ENCODE data around the gene MAPK13. TPM values are rescaled to one million over a fixed set of nuclear protein-coding genes. Genes with fewer than 3 reads are reported as not detected.
A peak's percentile ranks its signal among the peaks of the same experiment; 100 is the strongest.

MAPK13 gene
- total and polyA plus RNA-seq, 7 experiments from 2014 or later = 27.0 to 53.1 (median 34.2) TPM

- Histone ChIP-seq H3K36me3 (ENCODE audit: control insufficient read depth in 2 of 3, insufficient read depth in 3 of 3, low read length in 3 of 3) (no peaks in the 10 kb centered on the region), H3K4me3 (ENCODE audit: low read length) (no peak overlapping the region), H3K4me1 (ENCODE audit: control insufficient read depth in 2 of 2, insufficient read depth in 2 of 2, low read length in 2 of 2) (no peaks in the 10 kb centered on the region), H3K27me3 (ENCODE audit: control insufficient read depth in 2 of 2, insufficient read depth in 2 of 2, low read length in 2 of 2) (no peaks in the 10 kb centered on the region), H3K27ac (ENCODE audit: low read depth, low read length) (no peak overlapping the region), H3K9me3 (ENCODE audit: control insufficient read depth in 2 of 3, low read length in 3 of 3) (peaks cover 0 to 4% (median 0%) of the 10 kb centered on the region in 3 experiments)
- peak overlapping the region in 1 of 9 donors; percentile 14 for H3K27ac Mint-ChIP-seq
- peak overlapping the region in 1 of 10 donors; percentile 37 for H3K4me3 Mint-ChIP-seq
- CTCF ChIA-PET = no interaction called here
- no peaks in the 10 kb centered on the region for H3K27me3 Mint-ChIP-seq
- H3K36me3 Mint-ChIP-seq = peaks cover 0 to 26% (median 24%) of the 10 kb centered on the region in 5 donors
- POLR2A ChIA-PET = interaction anchor here (0.7 kb wide), 1 partner anchor 413 kb away, joined by 3 read pairs; no protein-coding TSS in a partner anchor
- peaks cover 0 to 24% (median 6%) of the 10 kb centered on the region in 11 donors for H3K9me3 Mint-ChIP-seq
- peaks cover 11 to 22% (median 20%) of the 10 kb centered on the region in 7 donors for H3K4me1 Mint-ChIP-seq
- intact Hi-C loops (cut with micrococcal nuclease) = no loop called here
- DNase-seq (no peak), ATAC-seq (no peak)
Measured at GRCh38 chr6:36150283-36150682, 20.0 kb downstream of the MAPK13 start.

- H3K36me3 Mint-ChIP-seq = peaks cover 0 to 30% (median 22%) of the 10 kb centered on the region in 5 donors
- no peak for DNase-seq
- Histone ChIP-seq H3K4me3 (ENCODE audit: low read length) (no peak overlapping the region), H3K27ac (ENCODE audit: low read depth, low read length) (no peak overlapping the region), H3K27me3 (ENCODE audit: control insufficient read depth in 2 of 2, insufficient read depth in 2 of 2, low read length in 2 of 2) (no peaks in the 10 kb centered on the region), H3K9me3 (ENCODE audit: control insufficient read depth in 2 of 3, low read length in 3 of 3) (no peaks in the 10 kb centered on the region), H3K4me1 (ENCODE audit: control insufficient read depth in 2 of 2, insufficient read depth in 2 of 2, low read length in 2 of 2) (no peaks in the 10 kb centered on the region), H3K36me3 (ENCODE audit: control insufficient read depth in 2 of 3, insufficient read depth in 3 of 3, low read length in 3 of 3) (no peaks in the 10 kb centered on the region)
- ChIA-PET CTCF (no interaction called here), POLR2A (no interaction called here)
- H3K27ac Mint-ChIP-seq = no peak overlapping the region
- H3K9me3 Mint-ChIP-seq = peaks cover 0 to 19% (median 5%) of the 10 kb centered on the region in 11 donors
- H3K4me3 Mint-ChIP-seq = no peak overlapping the region
- intact Hi-C loops (cut with micrococcal nuclease) = no loop called here
- peaks cover 0 to 10% (median 8%) of the 10 kb centered on the region in 7 donors for H3K4me1 Mint-ChIP-seq
- no peak for ATAC-seq
- H3K27me3 Mint-ChIP-seq = no peaks in the 10 kb centered on the region
Measured at GRCh38 chr6:36154286-36154685, 24.0 kb downstream of the MAPK13 start.

GRCh38 chr6:36155662-36156061 lies 25.3 kb downstream of the MAPK13 start:
- Mint-ChIP-seq H3K27ac (no peak overlapping the region), H3K4me3 (no peak overlapping the region), H3K36me3 (peaks cover 0 to 38% (median 29%) of the 10 kb centered on the region in 5 donors), H3K27me3 (no peaks in the 10 kb centered on the region), H3K9me3 (peaks cover 0 to 20% (median 5%) of the 10 kb centered on the region in 11 donors), H3K4me1 (peaks cover 0 to 6% (median 2%) of the 10 kb centered on the region in 7 donors)
- DNase-seq = no peak
- no peak overlapping the region for H3K4me3 ChIP-seq (ENCODE audit: low read length)
- H3K27ac ChIP-seq (ENCODE audit: low read depth, low read length) = no peak overlapping the region
- intact Hi-C loops (cut with micrococcal nuclease) = no loop called here
- no peak for ATAC-seq
- no peaks in the 10 kb centered on the region for H3K9me3 ChIP-seq (ENCODE audit: control insufficient read depth in 2 of 3, low read length in 3 of 3)
- no peaks in the 10 kb centered on the region for H3K27me3 ChIP-seq (ENCODE audit: control insufficient read depth in 2 of 2, insufficient read depth in 2 of 2, low read length in 2 of 2)
- CTCF ChIA-PET = no interaction called here
- H3K36me3 ChIP-seq (ENCODE audit: control insufficient read depth in 2 of 3, insufficient read depth in 3 of 3, low read length in 3 of 3) = peaks cover 0 to 8% (median 0%) of the 10 kb centered on the region in 3 experiments
- no peaks in the 10 kb centered on the region for H3K4me1 ChIP-seq (ENCODE audit: control insufficient read depth in 2 of 2, insufficient read depth in 2 of 2, low read length in 2 of 2)
- POLR2A ChIA-PET = interaction anchor here (0.5 kb wide), 1 partner anchor 28 kb away, joined by 3 read pairs; no protein-coding TSS in a partner anchor

- no peak for ATAC-seq
- no peak overlapping the region for H3K27ac ChIP-seq (ENCODE audit: low read depth, low read length)
- no peak overlapping the region for H3K4me3 ChIP-seq (ENCODE audit: low read length)
- peaks cover 0 to 34% (median 18%) of the 10 kb centered on the region in 5 donors for H3K36me3 Mint-ChIP-seq
- no peaks in the 10 kb centered on the region for H3K4me1 ChIP-seq (ENCODE audit: control insufficient read depth in 2 of 2, insufficient read depth in 2 of 2, low read length in 2 of 2)
- no peak for DNase-seq
- H3K4me1 Mint-ChIP-seq = peaks cover 0 to 4% (median 0%) of the 10 kb centered on the region in 7 donors
- peaks cover 0 to 8% (median 0%) of the 10 kb centered on the region in 3 experiments for H3K36me3 ChIP-seq (ENCODE audit: control insufficient read depth in 2 of 3, insufficient read depth in 3 of 3, low read length in 3 of 3)
- H3K27ac Mint-ChIP-seq = no peak overlapping the region
- peaks cover 0 to 16% (median 5%) of the 10 kb centered on the region in 11 donors for H3K9me3 Mint-ChIP-seq
- intact Hi-C loops (cut with micrococcal nuclease) = no loop called here
- no peaks in the 10 kb centered on the region for H3K27me3 Mint-ChIP-seq
- H3K9me3 ChIP-seq (ENCODE audit: control insufficient read depth in 2 of 3, low read length in 3 of 3) = no peaks in the 10 kb centered on the region
- ChIA-PET CTCF (no interaction called here), POLR2A (no interaction called here)
- no peaks in the 10 kb centered on the region for H3K27me3 ChIP-seq (ENCODE audit: control insufficient read depth in 2 of 2, insufficient read depth in 2 of 2, low read length in 2 of 2)
- H3K4me3 Mint-ChIP-seq = no peak overlapping the region
Measured at GRCh38 chr6:36160147-36160760, 29.9 kb downstream of the MAPK13 start.

- Mint-ChIP-seq H3K27ac (peak overlapping the region in 5 of 9 donors; percentile 4 to 88 (median 48)), H3K4me1 (peaks cover 7 to 30% (median 10%) of the 10 kb centered on the region in 7 donors), H3K36me3 (peaks cover 0 to 38% (median 18%) of the 10 kb centered on the region in 5 donors), H3K9me3 (peaks cover 0 to 10% (median 2%) of the 10 kb centered on the region in 11 donors), H3K27me3 (peaks cover 0 to 2% (median 0%) of the 10 kb centered on the region in 5 donors), H3K4me3 (peak overlapping the region in 1 of 10 donors; percentile 42)
- POLR2A ChIA-PET = no interaction called here
- no peaks in the 10 kb centered on the region for H3K4me1 ChIP-seq (ENCODE audit: control insufficient read depth in 2 of 2, insufficient read depth in 2 of 2, low read length in 2 of 2)
- intact Hi-C loops (cut with micrococcal nuclease) = no loop called here
- H3K36me3 ChIP-seq (ENCODE audit: control insufficient read depth in 2 of 3, insufficient read depth in 3 of 3, low read length in 3 of 3) = no peaks in the 10 kb centered on the region
- H3K27ac ChIP-seq (ENCODE audit: low read depth, low read length) = no peak overlapping the region
- CTCF ChIA-PET = no interaction called here
- peak in 1 of 9 donors; percentile 22 for DNase-seq
- no peak for ATAC-seq
- H3K9me3 ChIP-seq (ENCODE audit: control insufficient read depth in 2 of 3, low read length in 3 of 3) = no peaks in the 10 kb centered on the region
- no peak overlapping the region for H3K4me3 ChIP-seq (ENCODE audit: low read length)
- H3K27me3 ChIP-seq (ENCODE audit: control insufficient read depth in 2 of 2, insufficient read depth in 2 of 2, low read length in 2 of 2) = no peaks in the 10 kb centered on the region
Measured at GRCh38 chr6:36169023-36170007, 39.0 kb downstream of the MAPK13 start.

GRCh38 chr6:36170704-36171103 lies 40.4 kb downstream of the MAPK13 start:
- ATAC-seq = no peak
- Histone ChIP-seq H3K9me3 (ENCODE audit: control insufficient read depth in 2 of 3, low read length in 3 of 3) (no peaks in the 10 kb centered on the region), H3K36me3 (ENCODE audit: control insufficient read depth in 2 of 3, insufficient read depth in 3 of 3, low read length in 3 of 3) (no peaks in the 10 kb centered on the region), H3K4me1 (ENCODE audit: control insufficient read depth in 2 of 2, insufficient read depth in 2 of 2, low read length in 2 of 2) (no peaks in the 10 kb centered on the region), H3K27ac (ENCODE audit: low read depth, low read length) (no peak overlapping the region), H3K27me3 (ENCODE audit: control insufficient read depth in 2 of 2, insufficient read depth in 2 of 2, low read length in 2 of 2) (no peaks in the 10 kb centered on the region), H3K4me3 (ENCODE audit: low read length) (no peak overlapping the region)
- peaks cover 0 to 2% (median 0%) of the 10 kb centered on the region in 5 donors for H3K27me3 Mint-ChIP-seq
- no peak overlapping the region for H3K27ac Mint-ChIP-seq
- no peak overlapping the region for H3K4me3 Mint-ChIP-seq
- DNase-seq = no peak
- H3K36me3 Mint-ChIP-seq = peaks cover 0 to 43% (median 20%) of the 10 kb centered on the region in 5 donors
- H3K4me1 Mint-ChIP-seq = peaks cover 7 to 30% (median 10%) of the 10 kb centered on the region in 7 donors
- CTCF ChIA-PET = no interaction called here
- H3K9me3 Mint-ChIP-seq = peaks cover 0 to 8% (median 2%) of the 10 kb centered on the region in 11 donors
- intact Hi-C loops (cut with micrococcal nuclease) = no loop called here
- POLR2A ChIA-PET = interaction anchor here (0.6 to 1.0 kb wide), 6 partner anchors 11 to 629 kb away, joined by 3 to 8 read pairs (median 4); no protein-coding TSS in a partner anchor

Measured in naive thymus-derived CD4-positive, alpha-beta T cell (primary cell).